Measurements from ENCODE around the gene VAV2.

The VAV2 gene

GRCh38 chr9:133739408-133740280 is 252.5 kb downstream of the VAV2 start:
- no peak overlapping the region for H3K27ac Mint-ChIP-seq
- H3K9me3 Mint-ChIP-seq: no peaks in the 10 kb centered on the region
- no peak overlapping the region for H3K4me3 Mint-ChIP-seq
- no peak for DNase-seq (ENCODE audit: low spot score in 2 of 2)
- peaks cover 13% of the 10 kb centered on the region for H3K4me1 Mint-ChIP-seq
- ATAC-seq: no peak
- H3K36me3 Mint-ChIP-seq: no peaks in the 10 kb centered on the region

GRCh38 chr9:133738640-133739225 is 253.4 kb downstream of the VAV2 start:
- ATAC-seq: peak; percentile 1
- no peaks in the 10 kb centered on the region for H3K9me3 Mint-ChIP-seq
- no peak overlapping the region for H3K27ac Mint-ChIP-seq
- no peaks in the 10 kb centered on the region for H3K36me3 Mint-ChIP-seq
- DNase-seq (ENCODE audit: low spot score in 2 of 2): no peak
- H3K4me1 Mint-ChIP-seq: peaks cover 13% of the 10 kb centered on the region
- peak overlapping the region; percentile 53 for H3K4me3 Mint-ChIP-seq

- H3K9me3 Mint-ChIP-seq: no peaks in the 10 kb centered on the region
- ATAC-seq: peak; percentile 90
- peak; percentile 39 to 73 for DNase-seq (ENCODE audit: low spot score in 2 of 2)
- no peak within 1 kb of the TSS for H3K27ac Mint-ChIP-seq
- H3K36me3 Mint-ChIP-seq: no peaks in the 10 kb centered on the region
- peaks cover 13% of the 10 kb centered on the region for H3K4me1 Mint-ChIP-seq
- peak within 1 kb of the TSS; percentile 53 for H3K4me3 Mint-ChIP-seq
Measured at GRCh38 chr9:133737774-133738639, 254.1 kb downstream of the VAV2 start, which contains the start of gene SARDH. Gene SARDH, minus strand, starts transcription at chr9:133738352. Its CDS starts 4,179 bp downstream, at chr9:133734173.

GRCh38 chr9:133737071-133737773 is 254.9 kb downstream of the VAV2 start:
- DNase-seq (ENCODE audit: low spot score in 2 of 2): no peak
- peaks cover 13% of the 10 kb centered on the region for H3K4me1 Mint-ChIP-seq
- ATAC-seq: no peak
- peak overlapping the region; percentile 53 for H3K4me3 Mint-ChIP-seq
- no peak overlapping the region for H3K27ac Mint-ChIP-seq
- no peaks in the 10 kb centered on the region for H3K36me3 Mint-ChIP-seq
- no peaks in the 10 kb centered on the region for H3K9me3 Mint-ChIP-seq

- Mint-ChIP-seq H3K4me3 (no peak overlapping the region), H3K27ac (no peak overlapping the region), H3K4me1 (peaks cover 13% of the 10 kb centered on the region), H3K9me3 (no peaks in the 10 kb centered on the region), H3K36me3 (no peaks in the 10 kb centered on the region)
- no peak for ATAC-seq
- DNase-seq (ENCODE audit: low spot score in 2 of 2): no peak
Measured at GRCh38 chr9:133735931-133736330, 256.2 kb downstream of the VAV2 start.

- H3K9me3 Mint-ChIP-seq: no peaks in the 10 kb centered on the region
- DNase-seq (ENCODE audit: low spot score in 2 of 2): no peak
- peaks cover 13% of the 10 kb centered on the region for H3K4me1 Mint-ChIP-seq
- no peak overlapping the region for H3K27ac Mint-ChIP-seq
- ATAC-seq: no peak
- no peaks in the 10 kb centered on the region for H3K36me3 Mint-ChIP-seq
- no peak overlapping the region for H3K4me3 Mint-ChIP-seq
Measured at GRCh38 chr9:133735415-133735775, 256.7 kb downstream of the VAV2 start.

GRCh38 chr9:133734590-133735414 is 257.3 kb downstream of the VAV2 start:
- no peaks in the 10 kb centered on the region for H3K9me3 Mint-ChIP-seq
- peaks cover 13% of the 10 kb centered on the region for H3K4me1 Mint-ChIP-seq
- no peak overlapping the region for H3K27ac Mint-ChIP-seq
- ATAC-seq: no peak
- H3K4me3 Mint-ChIP-seq: no peak overlapping the region
- no peaks in the 10 kb centered on the region for H3K36me3 Mint-ChIP-seq
- DNase-seq (ENCODE audit: low spot score in 2 of 2): no peak

- no peak overlapping the region for H3K27ac Mint-ChIP-seq
- DNase-seq (ENCODE audit: low spot score in 2 of 2) (no peak), ATAC-seq (no peak)
- H3K4me1 Mint-ChIP-seq: peaks cover 12% of the 10 kb centered on the region
- no peaks in the 10 kb centered on the region for H3K36me3 Mint-ChIP-seq
- H3K9me3 Mint-ChIP-seq: no peaks in the 10 kb centered on the region
- no peak overlapping the region for H3K4me3 Mint-ChIP-seq
Measured at GRCh38 chr9:133733796-133734533, 258.2 kb downstream of the VAV2 start.

- Mint-ChIP-seq H3K4me3 (no peak overlapping the region), H3K9me3 (no peaks in the 10 kb centered on the region), H3K36me3 (no peaks in the 10 kb centered on the region), H3K27ac (no peak overlapping the region), H3K4me1 (peaks cover 7% of the 10 kb centered on the region)
- no peak for DNase-seq (ENCODE audit: low spot score in 2 of 2)
- ATAC-seq: no peak
Measured at GRCh38 chr9:133733421-133733795, 258.7 kb downstream of the VAV2 start.

- H3K4me3 Mint-ChIP-seq: no peak overlapping the region
- peak overlapping the region; percentile 45 for H3K27ac Mint-ChIP-seq
- no peak for ATAC-seq
- no peaks in the 10 kb centered on the region for H3K9me3 Mint-ChIP-seq
- no peaks in the 10 kb centered on the region for H3K36me3 Mint-ChIP-seq
- no peak for DNase-seq (ENCODE audit: low spot score in 2 of 2)
- peaks cover 2% of the 10 kb centered on the region for H3K4me1 Mint-ChIP-seq
Measured at GRCh38 chr9:133732639-133733408, 259.3 kb downstream of the VAV2 start.

- no peak for ATAC-seq
Measured at GRCh38 chr9:133731876-133732638, 260.1 kb downstream of the VAV2 start.

GRCh38 chr9:133730994-133731715 is 261.0 kb downstream of the VAV2 start:
- no peak for ATAC-seq
- Mint-ChIP-seq H3K4me3 (no peak overlapping the region), H3K27ac (no peak overlapping the region), H3K4me1 (peaks cover 8% of the 10 kb centered on the region), H3K9me3 (no peaks in the 10 kb centered on the region), H3K36me3 (no peaks in the 10 kb centered on the region)
- no peak for DNase-seq (ENCODE audit: low spot score in 2 of 2)

More at GRCh38 chr9:133731876-133732638, 260.1 kb downstream of the VAV2 start:
- no peak overlapping the region for H3K27ac Mint-ChIP-seq
- H3K36me3 Mint-ChIP-seq: no peaks in the 10 kb centered on the region
- peaks cover under 1% of the 10 kb centered on the region for H3K4me1 Mint-ChIP-seq
- DNase-seq (ENCODE audit: low spot score in 2 of 2): no peak
- H3K9me3 Mint-ChIP-seq: no peaks in the 10 kb centered on the region
- H3K4me3 Mint-ChIP-seq: no peak overlapping the region
